ENCODE measurements around the gene KIF5C.

DNA sequence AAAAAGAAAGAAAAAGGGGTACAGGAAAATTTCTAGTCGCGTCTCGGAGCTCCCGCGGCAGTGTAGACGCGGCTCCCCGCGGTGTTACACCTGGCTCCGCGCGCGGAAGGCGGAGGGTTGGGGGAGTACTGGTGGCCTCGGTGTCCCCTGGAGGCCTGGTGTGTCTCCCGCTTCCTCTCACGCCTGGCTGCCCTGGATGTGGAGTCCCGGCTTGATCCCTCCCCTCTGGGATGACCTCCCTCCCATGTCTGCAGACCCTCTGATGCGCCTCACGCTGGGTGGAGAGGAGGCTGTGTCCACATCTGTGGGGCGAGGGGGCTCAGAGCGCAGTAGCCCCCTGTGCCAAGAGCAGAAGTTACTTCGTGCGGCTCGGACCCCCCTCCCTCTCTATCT, 1.2 kb downstream of the KIF5C start:
- TF ChIP-seq ZNF274 (IDR thresholded peaks at IDR 0.05; ENCODE audit: low read depth, low read length): no peak
- no peak for TF ChIP-seq YY1 (IDR thresholded peaks at IDR 0.05; ENCODE audit: insufficient read depth, insufficient read length)

Data from NT2/D1 (cell line).